ENCODE data around the gene USP35.

Gene USP35

DNA sequence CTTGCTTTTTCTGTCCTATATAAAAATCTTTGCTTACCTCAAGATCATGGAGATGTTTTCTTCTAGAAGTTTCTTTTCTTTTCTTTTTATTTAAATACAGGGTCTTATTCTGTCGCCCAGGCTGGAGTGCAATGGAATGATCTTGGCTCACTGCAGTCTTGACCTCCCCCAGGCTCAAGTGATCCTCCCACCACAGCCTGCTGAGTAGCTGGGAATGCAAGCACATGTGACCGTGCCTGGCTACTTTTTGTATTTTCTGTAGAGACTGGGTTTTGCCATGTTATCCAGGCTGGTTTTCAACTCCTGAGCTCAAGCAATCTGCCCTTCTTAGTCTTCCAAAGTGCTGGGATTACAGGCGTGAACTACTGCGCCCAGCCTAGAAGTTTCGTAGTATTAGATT, 45.3 kb downstream of the USP35 start:
- DNase-seq, result no peak

DNA sequence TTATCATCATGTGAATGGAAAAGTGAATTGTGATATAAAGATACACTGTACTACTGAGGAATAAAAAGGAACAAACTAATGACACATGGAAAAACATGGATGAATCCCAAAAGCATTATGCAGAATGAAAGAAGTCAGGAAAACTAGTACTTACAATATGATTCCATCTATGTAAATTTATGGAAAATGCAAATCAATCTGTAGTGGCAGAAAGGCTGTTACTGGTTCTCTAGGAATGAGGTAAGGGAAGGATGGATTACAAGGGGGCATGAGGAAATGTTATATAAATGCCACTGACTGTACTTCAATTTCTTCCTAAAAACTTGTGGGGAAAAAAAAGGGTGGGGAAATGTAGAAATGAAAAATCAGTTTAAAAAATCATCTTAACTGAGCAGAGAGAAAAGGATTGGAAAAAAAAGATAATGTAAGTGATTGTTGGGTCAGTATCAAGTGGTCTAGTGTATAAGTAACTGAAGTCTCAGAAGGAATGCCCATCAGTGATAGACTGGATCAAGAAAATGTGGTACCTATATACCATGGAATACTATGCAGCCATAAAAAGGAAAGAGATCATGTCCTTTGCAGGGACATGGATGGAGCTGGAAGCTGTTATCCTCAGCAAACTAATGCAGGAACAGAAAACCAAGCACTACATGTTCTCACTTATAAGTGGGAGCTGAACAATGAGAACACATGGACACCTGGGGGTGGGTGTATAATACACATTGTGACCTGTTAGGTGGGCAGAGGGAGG, 48.8 kb downstream of the USP35 start:
- no peak for DNase-seq

DNA sequence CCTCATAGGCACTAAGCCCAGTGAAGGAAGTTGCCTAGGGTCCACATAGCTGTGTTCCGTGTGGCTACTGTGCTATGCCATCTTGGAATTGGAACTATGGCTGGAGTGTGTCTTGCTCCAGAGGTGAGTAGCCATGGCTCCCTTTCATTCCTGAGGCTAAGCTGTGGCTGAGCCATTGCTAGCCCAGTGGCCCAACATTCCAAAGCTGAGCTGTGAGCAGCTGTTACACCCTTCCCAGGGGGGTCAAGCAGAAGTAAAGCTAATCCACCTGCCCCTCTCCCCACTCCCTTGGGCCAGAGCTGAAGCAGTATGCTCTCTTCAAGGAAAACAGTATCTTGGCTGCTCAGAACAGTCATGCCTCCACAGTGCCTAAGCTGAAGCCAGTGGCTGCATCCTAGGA, 51.1 kb downstream of the USP35 start:
- DNase-seq, result no peak

DNA sequence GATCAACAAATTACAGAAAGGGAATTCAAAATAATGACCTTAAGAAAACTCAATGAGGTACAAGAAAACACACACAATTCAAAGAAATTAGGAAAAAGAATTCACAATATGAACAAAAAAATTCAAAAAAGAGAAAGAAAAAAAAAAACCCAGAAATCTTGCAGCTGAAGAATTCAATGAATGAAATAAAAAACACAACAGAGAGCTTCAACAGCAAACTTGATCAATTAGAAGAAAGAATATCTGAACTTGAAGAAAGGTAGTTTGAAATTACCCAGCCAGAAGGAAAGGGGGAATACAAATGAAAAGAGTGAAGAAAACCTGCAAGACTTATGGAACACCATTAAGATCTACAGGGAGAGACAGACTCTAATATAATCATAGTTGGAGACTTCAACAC, 52.8 kb downstream of the USP35 start:
- DNase-seq, result no peak

DNA sequence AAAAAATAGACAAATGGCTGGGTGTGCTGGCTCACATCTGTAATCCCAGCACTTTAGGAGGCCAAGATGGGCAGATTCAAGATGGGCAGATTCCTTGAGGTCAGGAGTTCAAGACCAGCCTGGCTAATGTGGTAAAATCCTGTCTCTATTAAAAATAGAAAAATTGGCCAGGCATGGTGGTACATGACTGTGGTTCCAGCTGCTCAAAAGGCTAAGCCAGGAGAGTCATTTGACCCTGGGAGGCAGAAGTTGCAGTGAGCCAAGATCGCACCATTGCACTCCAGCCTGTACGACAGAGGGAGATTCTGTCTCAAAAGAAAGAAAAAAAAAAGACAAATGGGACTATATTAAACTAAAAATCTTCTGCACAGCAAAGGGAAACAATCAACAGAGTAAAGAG, 55.4 kb downstream of the USP35 start:
- DNase-seq, result no peak

DNA sequence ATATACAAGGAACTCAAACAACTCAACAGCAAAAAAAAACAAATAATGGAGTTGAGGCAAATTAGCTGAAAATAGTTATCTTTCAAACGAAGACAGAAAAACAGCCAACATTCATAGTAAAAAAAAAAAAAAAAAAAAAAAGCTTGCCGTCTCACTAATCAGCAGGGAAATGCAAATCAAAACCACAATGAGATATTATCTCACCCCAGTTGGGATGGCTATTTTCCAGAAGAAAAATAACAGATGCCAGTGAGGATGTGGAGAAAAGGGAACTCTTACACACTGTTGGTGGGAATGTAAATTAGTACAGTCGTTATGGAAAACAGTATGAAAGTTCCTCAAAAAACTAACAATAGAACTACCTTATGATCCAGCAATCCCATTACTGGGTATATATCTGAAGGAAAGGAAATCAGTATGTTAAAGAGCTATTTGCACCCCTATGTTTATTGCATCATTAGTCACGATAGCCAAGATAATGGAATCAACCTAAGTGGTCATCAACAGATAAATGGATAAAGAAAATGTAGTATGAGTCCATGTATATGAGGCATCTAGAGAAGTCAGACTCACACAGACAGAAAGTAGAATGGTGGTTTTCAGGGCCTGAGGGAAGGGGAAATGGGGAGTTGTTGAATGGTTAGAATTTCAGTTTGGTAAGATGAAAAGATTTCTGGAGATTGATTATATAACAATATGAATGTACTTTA, 56.0 kb downstream of the USP35 start:
- no peak for DNase-seq

DNA sequence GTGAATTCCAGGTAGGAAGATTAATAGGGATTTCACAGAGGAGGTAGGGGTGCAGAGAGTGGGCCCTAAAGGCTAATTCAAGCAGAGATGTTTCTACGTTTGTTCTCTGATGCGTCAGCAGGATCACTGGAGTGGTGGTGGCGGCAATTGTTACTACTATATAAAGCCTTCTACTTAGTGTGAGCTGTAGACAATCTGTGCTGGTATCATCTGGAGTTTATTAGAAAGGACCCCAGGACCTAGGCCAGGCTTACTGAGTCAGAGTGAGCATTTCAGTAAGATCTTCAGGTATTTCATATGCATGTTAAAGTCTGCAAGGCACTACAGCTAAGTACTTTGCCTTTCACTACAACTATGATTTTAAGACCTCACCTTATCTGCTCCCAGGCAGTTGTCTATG, 59.5 kb downstream of the USP35 start:
- DNase-seq, result no peak

DNA sequence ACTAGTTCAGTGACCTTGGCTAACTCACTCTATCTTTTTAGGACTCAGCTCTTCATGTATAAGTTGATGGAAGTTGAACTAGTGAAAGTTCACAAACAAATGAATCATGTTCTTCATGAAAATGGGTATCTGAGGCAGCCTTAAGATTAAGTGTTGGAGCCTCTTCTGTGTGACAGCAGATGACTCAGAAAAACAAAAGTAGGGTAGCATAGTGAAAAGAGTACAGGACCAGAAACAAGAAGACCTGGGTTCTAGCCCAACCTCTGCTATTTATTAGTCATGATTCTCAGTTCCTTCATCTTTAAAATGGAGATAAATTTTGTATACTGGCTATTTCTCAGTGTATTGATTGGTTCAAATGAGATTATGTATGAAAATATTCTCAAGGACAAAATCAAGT, 60.2 kb downstream of the USP35 start:
- DNase-seq, result no peak

DNA sequence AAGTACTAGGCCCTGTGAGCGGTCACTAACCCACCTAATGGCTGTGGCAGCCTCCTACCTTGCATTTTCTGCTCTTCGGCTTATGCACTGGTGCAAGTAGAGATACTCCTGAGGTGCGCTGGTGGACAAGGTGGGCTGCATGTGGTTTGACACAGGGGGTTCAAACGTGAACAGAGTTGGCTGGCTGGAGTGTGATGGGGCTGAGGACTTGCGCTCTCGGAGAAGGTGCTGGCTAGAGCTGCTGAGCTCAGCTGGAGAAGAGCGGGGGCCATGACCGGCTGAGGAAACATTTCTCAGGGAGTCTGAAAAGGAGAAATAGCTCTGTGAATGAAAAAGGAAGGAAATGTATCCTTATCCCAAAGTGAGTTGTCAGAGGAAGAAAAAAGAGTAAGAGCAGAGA, 61.4 kb downstream of the USP35 start:
- no peak for DNase-seq

DNA sequence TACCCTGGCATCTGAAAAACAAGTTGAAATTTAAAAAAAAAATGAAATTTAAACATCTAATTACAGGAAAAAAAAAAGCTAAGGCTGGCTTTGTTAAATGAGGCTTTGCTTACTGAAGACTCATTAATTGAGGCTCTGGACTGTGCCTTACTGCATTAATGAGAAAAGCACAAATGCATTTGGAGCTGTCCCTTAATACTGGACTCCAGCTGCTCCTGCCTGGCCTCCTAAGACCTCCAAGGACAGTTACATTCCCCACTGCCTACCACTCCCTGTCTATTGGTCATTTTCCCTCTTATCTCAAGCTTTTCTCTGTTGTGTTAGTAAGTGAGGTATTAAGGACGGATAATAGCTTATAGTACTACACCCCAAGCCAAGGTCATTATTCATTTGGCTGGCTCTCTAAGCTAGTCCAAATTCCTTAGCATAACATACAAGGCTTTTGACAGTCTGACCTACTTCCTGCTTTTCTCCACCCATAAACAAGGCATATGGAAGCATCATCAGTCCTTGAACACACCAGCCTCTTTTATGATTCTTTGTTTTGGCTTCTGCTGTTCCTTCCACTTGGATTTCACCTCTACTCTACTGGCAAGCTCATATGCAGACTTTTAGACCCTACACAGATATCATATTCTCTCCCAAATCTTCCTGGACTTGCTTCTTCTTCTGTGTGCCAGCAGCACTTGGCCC, 62.5 kb downstream of the USP35 start:
- no peak for DNase-seq

DNA sequence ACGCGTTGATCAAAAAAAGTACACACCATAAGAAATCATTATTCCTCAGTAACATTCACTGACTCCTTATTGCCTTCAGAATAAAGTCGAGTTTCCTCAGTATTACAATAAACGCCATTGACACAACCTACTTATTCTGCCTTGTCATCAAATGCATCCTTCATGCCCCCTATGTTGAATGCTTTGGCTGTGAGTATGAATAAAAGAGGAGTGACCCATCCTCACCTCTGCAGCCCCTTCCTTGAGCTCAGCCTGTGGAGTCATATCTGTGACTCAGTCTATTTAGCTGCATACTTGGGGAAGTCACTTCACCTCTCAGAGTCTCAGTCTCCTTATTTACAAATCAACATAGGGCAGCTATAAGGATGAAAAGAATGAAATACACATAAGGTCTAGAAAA, 65.1 kb downstream of the USP35 start:
- DNase-seq, result no peak

DNA sequence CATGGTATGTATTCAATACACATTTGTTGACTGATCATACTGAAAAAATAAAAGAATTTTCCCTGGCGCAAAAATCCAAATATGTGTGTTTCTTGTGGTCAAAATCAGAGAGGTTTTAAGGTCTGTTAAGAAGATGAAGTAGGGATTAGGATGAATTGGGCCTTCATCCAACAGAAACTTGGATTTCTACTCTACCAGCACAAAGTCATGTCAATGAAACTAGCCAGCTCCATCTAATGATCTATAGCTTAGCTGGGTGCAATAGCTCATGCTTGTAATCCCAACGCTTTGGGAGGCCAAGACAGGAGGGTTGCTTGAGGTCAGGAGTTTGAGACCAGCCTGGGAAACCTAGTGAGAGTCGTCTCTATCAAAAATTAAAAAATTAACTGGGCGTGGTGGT, 65.5 kb downstream of the USP35 start:
- no peak for DNase-seq

DNA sequence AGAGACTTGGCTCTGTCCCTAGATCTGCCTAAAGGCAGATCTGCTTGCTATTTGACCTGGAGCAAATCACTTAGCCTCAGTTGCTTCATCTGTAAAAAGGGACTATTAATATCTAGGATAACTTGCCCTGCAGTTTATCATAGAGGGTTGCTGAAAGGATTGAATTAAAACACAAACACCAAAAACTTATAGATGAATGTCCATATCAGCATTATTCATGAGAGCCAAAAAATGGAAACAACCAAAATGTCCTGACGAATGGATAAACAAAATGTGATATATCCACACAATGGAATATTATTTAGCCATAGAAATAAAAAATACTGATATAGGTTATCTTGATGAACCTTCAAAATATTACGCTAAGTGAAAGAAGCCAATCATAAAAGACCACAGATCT, 67.2 kb downstream of the USP35 start:
- DNase-seq, result no peak

DNA sequence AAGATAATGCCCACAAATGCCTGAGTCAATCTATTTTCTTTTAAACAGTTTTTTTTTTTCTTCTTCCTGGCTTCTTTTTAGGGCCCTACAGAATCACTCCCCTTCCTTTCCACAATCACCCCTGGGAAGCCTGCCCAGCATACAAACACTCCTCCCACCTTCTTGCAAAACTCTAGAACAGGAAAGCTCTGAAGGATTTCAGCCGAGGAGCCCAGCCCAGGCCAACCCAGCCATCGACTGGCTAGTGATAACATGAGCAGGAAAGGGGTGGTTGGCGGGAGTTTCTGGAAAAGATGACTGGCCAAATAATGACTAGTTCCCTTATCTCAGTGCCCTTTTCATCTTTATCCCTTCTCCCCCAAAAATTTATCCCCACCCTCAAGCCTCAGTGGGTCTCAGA, 68.2 kb downstream of the USP35 start:
- DNase-seq, result no peak

DNA sequence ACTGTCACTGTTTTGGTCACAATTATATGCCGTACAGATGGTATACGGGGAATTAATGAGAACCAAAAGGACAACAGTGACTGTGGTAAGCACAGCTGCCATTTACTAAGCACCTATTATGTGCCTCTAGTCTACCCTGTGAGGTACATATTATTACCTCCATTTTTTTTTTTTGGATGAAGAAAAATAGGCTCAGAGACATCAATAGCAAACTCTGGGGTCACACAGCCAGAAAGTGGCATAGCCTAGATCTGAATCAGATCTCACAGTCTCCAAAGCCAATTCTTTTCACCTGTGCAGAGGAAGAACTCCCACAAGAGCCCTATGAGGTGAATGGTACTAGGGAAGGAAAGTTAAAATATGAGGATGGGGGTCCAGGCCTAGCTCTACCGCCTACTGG, 68.9 kb downstream of the USP35 start:
- no peak for DNase-seq

DNA sequence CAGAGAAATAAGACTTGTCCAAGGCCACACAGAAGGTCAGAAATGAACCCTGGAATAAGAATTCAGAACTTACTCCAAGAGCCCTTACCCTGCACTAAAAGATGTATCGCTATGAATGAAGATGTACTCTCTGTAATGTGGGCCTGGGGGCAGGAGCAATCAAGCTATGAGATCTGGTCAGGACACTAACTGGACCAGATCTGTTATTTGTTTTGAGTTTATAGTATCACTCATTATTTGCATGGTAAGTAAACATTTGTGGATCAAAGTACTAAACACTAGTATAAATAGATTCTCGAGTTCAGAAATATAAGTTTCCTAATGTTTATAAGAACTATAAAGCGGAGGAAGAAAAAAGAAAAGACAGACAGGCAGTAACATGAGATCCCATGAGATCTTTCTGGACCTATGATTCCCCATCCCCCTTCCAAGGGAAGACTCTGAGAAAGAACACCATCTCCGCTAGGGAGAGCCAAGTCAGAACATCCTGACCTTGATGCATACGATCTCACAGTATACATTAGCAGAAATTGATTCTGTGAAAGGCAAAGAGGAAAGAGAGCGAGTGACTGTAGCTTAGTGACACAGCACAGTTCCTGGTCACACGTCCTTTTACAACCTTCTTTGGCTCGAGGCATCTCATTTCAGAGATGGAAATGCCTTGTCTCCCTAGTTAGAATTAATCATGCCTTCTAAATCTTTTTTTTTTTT, 71.2 kb downstream of the USP35 start:
- DNase-seq, result no peak

DNA sequence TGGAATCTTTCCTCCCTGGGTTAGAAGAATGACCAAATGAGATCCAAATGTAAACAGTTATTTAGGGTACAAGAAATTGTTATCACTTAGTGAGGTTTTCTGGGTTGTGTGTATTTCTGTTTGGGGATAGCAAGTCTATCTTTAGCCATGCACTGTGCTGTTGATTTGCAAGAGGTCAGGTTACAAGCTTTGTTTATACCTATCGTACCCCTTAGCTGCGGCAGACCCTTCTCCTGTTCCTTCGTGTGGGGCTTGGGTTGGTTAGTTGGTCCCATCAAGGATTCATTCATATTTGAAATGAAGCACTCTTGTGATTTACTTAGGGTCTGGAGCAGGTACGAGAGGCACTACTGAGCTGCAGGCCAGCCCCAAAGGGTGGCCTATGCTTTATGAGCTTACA, 72.6 kb downstream of the USP35 start:
- DNase-seq, result no peak

DNA sequence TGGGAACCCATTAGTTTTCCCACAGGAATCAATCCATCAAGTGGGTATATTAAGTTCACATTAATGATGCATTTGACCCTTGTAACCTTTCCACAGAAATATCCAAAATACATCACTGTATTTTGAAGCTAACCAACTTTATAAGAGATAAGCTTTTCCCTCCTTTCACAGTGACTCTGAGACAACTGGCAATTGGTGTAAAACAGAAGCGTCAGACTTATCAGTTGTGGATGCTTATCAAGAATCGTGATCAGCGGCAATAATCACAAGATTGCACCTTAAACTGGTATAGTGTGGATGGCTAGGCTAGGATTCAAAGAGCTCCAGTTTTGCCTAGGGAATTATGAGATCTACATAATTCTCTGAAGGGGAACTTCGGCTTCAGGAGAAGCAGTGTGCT, 73.1 kb downstream of the USP35 start:
- no peak for DNase-seq

DNA sequence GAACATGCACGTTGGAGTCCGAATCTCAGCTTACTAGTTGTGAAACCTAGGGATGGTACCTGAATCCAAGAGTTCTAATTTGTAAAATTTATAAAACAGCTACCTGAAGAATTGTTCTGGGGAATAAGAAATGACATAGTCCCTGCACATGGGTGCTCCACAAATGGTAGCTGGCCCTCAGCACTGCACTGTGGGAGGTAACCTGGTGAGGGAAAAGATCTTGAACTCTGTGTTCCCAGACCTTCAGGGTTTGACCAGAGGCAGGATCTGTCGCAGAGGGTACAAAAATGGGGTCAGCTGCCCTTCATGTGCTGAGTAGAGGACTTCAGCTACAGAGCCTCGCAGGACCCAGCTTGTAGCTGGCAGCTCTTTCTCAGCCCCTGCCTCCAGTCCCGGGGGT, 73.5 kb downstream of the USP35 start:
- DNase-seq, result no peak

DNA sequence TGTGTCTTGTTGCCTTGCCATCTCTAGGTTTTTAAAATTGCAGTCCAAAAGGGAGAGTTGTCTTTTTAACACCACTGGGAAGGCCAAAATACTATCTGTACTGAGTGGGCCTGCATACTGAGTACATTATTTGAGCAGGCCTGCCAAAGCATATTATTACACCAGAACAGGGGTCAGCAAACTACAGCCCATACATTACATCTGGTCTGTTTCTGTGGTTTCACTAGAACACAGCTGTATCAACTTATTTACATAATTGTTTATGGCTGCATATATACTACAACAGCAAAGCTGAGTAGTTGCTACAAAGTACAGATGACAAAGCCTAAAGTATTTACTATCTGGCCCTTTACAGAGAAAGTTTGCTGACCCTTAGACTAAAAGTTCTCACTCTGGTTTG, 74.0 kb downstream of the USP35 start:
- DNase-seq, result no peak

Data from stimulated activated CD4-positive, alpha-beta T cell treated with anti-CD3 and anti-CD28 coated beads, Interleukin-12 subunit alpha, Interleukin-12 subunit beta, amount 100 ng/mL, for 4 hours (primary cell).